Trophoblast cell (in vitro differentiated cells and primary cell): ENCODE results near the gene APOLD1.

Experiments
- DNase-seq, 2 donors: peaks; one replicate each; pipeline ENCODE4 v3.0.0-alpha.2; 2016
- H2AFZ ChIP-seq: 2 replicates; pipeline ENCODE4 v1.6.1; 2013; ENCODE audit warnings: low read length, moderate library complexity, mild to moderate bottlenecking; ENCODE audit not compliant: insufficient read depth, poor library complexity
- H2AK5ac ChIP-seq: 2 replicates; pipeline ENCODE4 v1.6.1; 2013; ENCODE audit warnings: mild to moderate bottlenecking, low read length
- H2BK120ac ChIP-seq: 2 replicates; pipeline ENCODE4 v1.6.1; 2013; ENCODE audit warnings: low read length, mild to moderate bottlenecking, moderate library complexity; ENCODE audit not compliant: insufficient read depth, poor library complexity
- H2BK12ac ChIP-seq: 2 replicates; pipeline ENCODE4 v1.6.1; 2013; ENCODE audit warnings: mild to moderate bottlenecking, low read length, moderate library complexity
- H2BK5ac ChIP-seq: 2 replicates; pipeline ENCODE4 v1.6.1; 2013; ENCODE audit warnings: low read length, low read depth, moderate library complexity, mild to moderate bottlenecking; ENCODE audit not compliant: poor library complexity
- H3K14ac ChIP-seq: 2 replicates; pipeline ENCODE4 v1.6.1; 2013; ENCODE audit warnings: mild to moderate bottlenecking, low read length
- H3K18ac ChIP-seq: 2 replicates; pipeline ENCODE4 v1.6.1; 2013; ENCODE audit warnings: mild to moderate bottlenecking, low read length
- H3K23ac ChIP-seq: 2 replicates; pipeline ENCODE4 v1.6.1; 2013; ENCODE audit warnings: low read length
- H3K27ac ChIP-seq: 2 replicates; pipeline ENCODE4 v1.5.1; 2013; ENCODE audit warnings: low read depth, mild to moderate bottlenecking, inconsistent platforms, low read length, moderate library complexity
- H3K27me3 ChIP-seq: 2 replicates; pipeline ENCODE4 v1.6.1; 2013; ENCODE audit warnings: inconsistent platforms, mild to moderate bottlenecking, low read length, moderate library complexity; ENCODE audit not compliant: insufficient read depth
- H3K36me3 ChIP-seq, 2 experiments: 1 replicate in 1 of 2; 2 replicates in 1 of 2; pipeline ENCODE4 v1.6.1; 2013; ENCODE audit warnings: low read length in 2 of 2, mild to moderate bottlenecking in 2 of 2, moderate library complexity in 1 of 2; ENCODE audit not compliant: insufficient read depth in 2 of 2, control insufficient read depth in 1 of 2
- H3K4ac ChIP-seq: 2 replicates; pipeline ENCODE4 v1.6.1; 2013; ENCODE audit warnings: low read depth, mild to moderate bottlenecking, low read length, moderate library complexity
- H3K4me1 ChIP-seq, 2 experiments: 1 replicate in 1 of 2; 2 replicates in 1 of 2; pipeline ENCODE4 v1.6.1; 2013; ENCODE audit warnings: low read length in 2 of 2, mild to moderate bottlenecking in 2 of 2, moderate library complexity in 1 of 2; ENCODE audit not compliant: insufficient read depth in 2 of 2, control insufficient read depth in 1 of 2
- H3K4me2 ChIP-seq: 2 replicates; pipeline ENCODE4 v1.6.1; 2013; ENCODE audit warnings: inconsistent platforms, mild to moderate bottlenecking, low read length, moderate library complexity
- H3K4me3 ChIP-seq: 2 replicates; pipeline ENCODE4 v1.5.1; 2013; ENCODE audit warnings: mild to moderate bottlenecking, low read depth, low read length, inconsistent platforms
- H3K79me1 ChIP-seq: one replicate; pipeline ENCODE4 v1.6.1; 2013; ENCODE audit warnings: low read length
- H3K79me2 ChIP-seq: 2 replicates; pipeline ENCODE4 v1.6.1; 2013; ENCODE audit warnings: low read length, mild to moderate bottlenecking; ENCODE audit not compliant: control insufficient read depth, insufficient read depth, poor library complexity
- H3K9ac ChIP-seq: 2 replicates; pipeline ENCODE4 v1.6.1; 2013; ENCODE audit warnings: mild to moderate bottlenecking, low read length
- H3K9me3 ChIP-seq: 2 replicates; pipeline ENCODE4 v1.6.1; 2013; ENCODE audit warnings: low read depth, mild to moderate bottlenecking, control low read depth, inconsistent platforms, low read length; ENCODE audit not compliant: insufficient read depth
- H4K12ac ChIP-seq: 2 replicates; pipeline ENCODE4 v1.6.1; 2013; ENCODE audit warnings: low read depth, mild to moderate bottlenecking, low read length, moderate library complexity
- H4K8ac ChIP-seq: 2 replicates; pipeline ENCODE4 v1.6.1; 2013; ENCODE audit warnings: low read depth, mild to moderate bottlenecking, low read length, moderate library complexity
- H4K91ac ChIP-seq: one replicate; pipeline ENCODE4 v1.6.1; 2013; ENCODE audit warnings: low read depth, mild to moderate bottlenecking, low read length, moderate library complexity
- WGBS: extraction: QIAGEN DNeasy Blood & Tissue Kit; methylation state at CpG from one replicate; pipeline ENCODE4 v1.1.7; 2013; ENCODE audit warnings: missing lambda C conversion rate; ENCODE audit not compliant: insufficient read length, insufficient coverage; ENCODE audit errors: extremely low coverage; 5-methylcytosine and 5-hydroxymethylcytosine counted together

Gene APOLD1

GRCh38 chr12:12744546-12745305, 40.7 kb upstream of the APOLD1 start:
- Histone ChIP-seq H3K23ac (no peak overlapping the region), H2AFZ (no peak overlapping the region), H2AK5ac (no peak overlapping the region), H3K4ac (no peak overlapping the region), H3K14ac (no peak overlapping the region), H3K4me2 (no peak overlapping the region), H3K4me3 (no peak overlapping the region), H3K79me1 (no peaks in the 10 kb centered on the region), H3K36me3 (no peaks in the 10 kb centered on the region), H4K91ac (no peak overlapping the region), H3K27me3 (no peaks in the 10 kb centered on the region), H2BK120ac (no peak overlapping the region), H3K9ac (no peak overlapping the region), H3K79me2 (no peaks in the 10 kb centered on the region), H3K18ac (no peak overlapping the region), H2BK12ac (peak overlapping the region; percentile 8), H3K4me1 (peaks cover 3 to 9% of the 10 kb centered on the region in 2 experiments), H4K8ac (no peak overlapping the region), H3K9me3 (no peaks in the 10 kb centered on the region), H3K27ac (no peak overlapping the region), H2BK5ac (no peak overlapping the region), H4K12ac (no peak overlapping the region)
- DNase-seq, result no peak
- WGBS, result no CpG with 5 or more reads among the region's 8 CpGs

GRCh38 chr12:12745576-12746211, 39.8 kb upstream of the APOLD1 start:
- Histone ChIP-seq H2AK5ac (no peak overlapping the region), H3K23ac (no peak overlapping the region), H3K4me3 (no peak overlapping the region), H2BK12ac (no peak overlapping the region), H3K18ac (no peak overlapping the region), H3K79me2 (no peaks in the 10 kb centered on the region), H3K4ac (no peak overlapping the region), H2BK5ac (no peak overlapping the region), H3K9me3 (no peaks in the 10 kb centered on the region), H4K12ac (no peak overlapping the region), H4K8ac (no peak overlapping the region), H3K27ac (no peak overlapping the region), H3K27me3 (no peaks in the 10 kb centered on the region), H4K91ac (no peak overlapping the region), H3K79me1 (no peaks in the 10 kb centered on the region), H3K9ac (no peak overlapping the region), H3K4me1 (peaks cover 3 to 9% of the 10 kb centered on the region in 2 experiments), H2AFZ (no peak overlapping the region), H3K4me2 (no peak overlapping the region), H3K36me3 (no peaks in the 10 kb centered on the region), H3K14ac (no peak overlapping the region), H2BK120ac (no peak overlapping the region)
- DNase-seq, result peak; percentile 87 to 95
- no CpG with 5 or more reads among the region's 7 CpGs for WGBS

GRCh38 chr12:12747278-12747677, 38.2 kb upstream of the APOLD1 start:
- Histone ChIP-seq H4K91ac (no peak overlapping the region), H3K79me1 (no peaks in the 10 kb centered on the region), H2BK5ac (no peak overlapping the region), H3K9me3 (no peaks in the 10 kb centered on the region), H3K14ac (no peak overlapping the region), H3K4ac (no peak overlapping the region), H3K4me1 (peaks cover 3 to 9% of the 10 kb centered on the region in 2 experiments), H2AK5ac (no peak overlapping the region), H2AFZ (no peak overlapping the region), H2BK12ac (no peak overlapping the region), H3K27me3 (no peaks in the 10 kb centered on the region), H3K4me3 (no peak overlapping the region), H3K18ac (no peak overlapping the region), H3K23ac (no peak overlapping the region), H4K12ac (no peak overlapping the region), H3K4me2 (no peak overlapping the region), H3K79me2 (no peaks in the 10 kb centered on the region), H2BK120ac (no peak overlapping the region), H4K8ac (no peak overlapping the region), H3K9ac (no peak overlapping the region), H3K27ac (no peak overlapping the region), H3K36me3 (no peaks in the 10 kb centered on the region)
- DNase-seq, result peak in 1 of 2 donors; percentile 25
- WGBS, result no CpG with 5 or more reads among the region's 3 CpGs

- Histone ChIP-seq H3K36me3 (no peaks in the 10 kb centered on the region), H3K9ac (no peak overlapping the region), H2BK12ac (no peak overlapping the region), H3K9me3 (no peaks in the 10 kb centered on the region), H3K4me3 (no peak overlapping the region), H3K4me2 (no peak overlapping the region), H3K14ac (no peak overlapping the region), H3K79me1 (no peaks in the 10 kb centered on the region), H4K91ac (no peak overlapping the region), H3K27ac (no peak overlapping the region), H3K23ac (no peak overlapping the region), H4K12ac (no peak overlapping the region), H3K4me1 (peaks cover 3 to 9% of the 10 kb centered on the region in 2 experiments), H2AK5ac (no peak overlapping the region), H2BK120ac (no peak overlapping the region), H4K8ac (no peak overlapping the region), H3K18ac (no peak overlapping the region), H3K4ac (no peak overlapping the region), H2AFZ (no peak overlapping the region), H3K79me2 (no peaks in the 10 kb centered on the region), H3K27me3 (no peaks in the 10 kb centered on the region), H2BK5ac (no peak overlapping the region)
- WGBS, result no CpG with 5 or more reads among the region's 3 CpGs
- DNase-seq, result no peak
Observed at GRCh38 chr12:12748044-12748443, 37.4 kb upstream of the APOLD1 start.
